AG04449 (cell line): ENCODE measurements around the gene FXYD2.

ENCODE experiments used
- CTCF ChIA-PET: fragments of 350-600 bp; formaldehyde crosslinking; extraction: SDS; loops from one replicate; lab custom pipeline; 2021; ENCODE audit warnings: antibody characterized with exemption; lab: Yijun Ruan, JAX
- POLR2A ChIA-PET: fragments of 400-600, 350-600 bp; formaldehyde crosslinking; extraction: SDS; loops from one replicate; lab custom pipeline; 2020; ENCODE audit warnings: antibody characterized with exemption, inconsistent platforms; lab: Yijun Ruan, JAX
- DNase-seq: peaks from one replicate; pipeline ENCODE4 v3.0.0-alpha.2; 2010; ENCODE audit warnings: low read depth, low spot score
- H3K4me3 ChIP-seq: 2 replicates; pipeline ENCODE4 v1.5.1; 2011; ENCODE audit warnings: low read depth, mild to moderate bottlenecking, control low read depth, low read length
- CTCF ChIP-seq: IDR thresholded peaks from one replicate; pipeline ENCODE4 v1.5.1; 2011; ENCODE audit warnings: mild to moderate bottlenecking, moderate library complexity, low read length, control low read depth, inconsistent platforms; ENCODE audit not compliant: insufficient read depth; ENCODE audit errors: missing control alignments

FXYD2 gene

GRCh38 chr11:117795638-117796455, 28.7 kb downstream of the FXYD2 start:
- ChIA-PET POLR2A (no interaction called here), CTCF (interaction anchor here (1.1 kb wide), 1 partner anchor 12 kb away, joined by 3 read pairs; no protein-coding TSS in a partner anchor)
- DNase-seq, result no peak

GRCh38 chr11:117794772-117795629, 29.5 kb downstream of the FXYD2 start:
- ChIA-PET CTCF (interaction anchor here (1.1 to 6.9 kb wide), 3 partner anchors 12 to 369 kb away, joined by 3 to 33 read pairs (median 3); no protein-coding TSS in a partner anchor), POLR2A (no interaction called here)
- no peak for DNase-seq
- no peak overlapping the region for H3K4me3 ChIP-seq
- TF ChIP-seq CTCF, result no peak

More at GRCh38 chr11:117795638-117796455, 28.7 kb downstream of the FXYD2 start:
- TF ChIP-seq CTCF, result no peak
- no peak overlapping the region for H3K4me3 ChIP-seq

GRCh38 chr11:117794135-117794534, 30.4 kb downstream of the FXYD2 start:
- CTCF ChIA-PET, result interaction anchor here (1.2 to 6.9 kb wide), 2 partner anchors 14 to 368 kb away, joined by 3 to 33 read pairs; no protein-coding TSS in a partner anchor

DNA sequence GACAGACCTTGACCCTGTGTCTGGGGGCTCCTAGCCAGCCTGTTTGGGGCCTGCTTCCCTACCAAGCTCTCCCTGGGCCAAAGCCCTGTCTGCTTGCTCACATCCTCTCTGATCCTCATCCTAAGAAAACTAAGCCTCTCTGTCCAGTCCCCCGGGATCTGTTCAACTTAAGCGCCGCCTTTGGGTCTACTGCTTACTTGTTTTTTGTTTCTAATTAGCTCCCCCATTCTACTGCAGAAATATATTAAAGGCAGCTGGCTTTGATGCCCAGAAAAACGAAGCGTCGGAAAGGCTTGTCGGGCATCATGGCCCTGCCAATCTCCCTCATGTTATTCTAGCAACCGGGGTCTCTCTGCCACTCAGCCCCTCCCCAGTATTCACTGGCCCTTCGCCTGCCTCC, 31.0 kb downstream of the FXYD2 start:
- DNase-seq, result no peak
- CTCF ChIA-PET, result interaction anchor here (1.1 to 6.9 kb wide), 3 partner anchors 15 to 367 kb away, joined by 3 to 33 read pairs (median 3); no protein-coding TSS in a partner anchor
- no peak overlapping the region for H3K4me3 ChIP-seq
- POLR2A ChIA-PET, result no interaction called here
- TF ChIP-seq CTCF, result no peak

More at GRCh38 chr11:117794135-117794534, 30.4 kb downstream of the FXYD2 start:
- TF ChIP-seq CTCF, result no peak
- no peak for DNase-seq
- H3K4me3 ChIP-seq, result no peak overlapping the region
- POLR2A ChIA-PET, result no interaction called here

GRCh38 chr11:117792992-117793391, 31.6 kb downstream of the FXYD2 start:
- POLR2A ChIA-PET, result no interaction called here
- no peak overlapping the region for H3K4me3 ChIP-seq
- no peak for TF ChIP-seq CTCF
- CTCF ChIA-PET, result interaction anchor here (1.1 to 6.9 kb wide), 3 partner anchors 8 to 153 kb away, joined by 3 to 33 read pairs (median 3); no protein-coding TSS in a partner anchor
- DNase-seq, result no peak
